SIG-M5 treated with dmso at 0.1 percent for 504 hours (cell line): ENCODE data around the gene TSPAN3.

ENCODE experiments used
- DNase-seq: peaks from one replicate; lab custom pipeline; 2025; ENCODE audit not compliant: unreplicated experiment; lab: John Stamatoyannopoulos, UW

The TSPAN3 gene

GRCh38 chr15:77070495-77071304 is at the start of gene TSPAN3:
TSPAN3 (minus strand) TSS chr15:77071109; CDS start chr15:77070954, 155 bp downstream.
- DNase-seq = peak; percentile 88

DNA sequence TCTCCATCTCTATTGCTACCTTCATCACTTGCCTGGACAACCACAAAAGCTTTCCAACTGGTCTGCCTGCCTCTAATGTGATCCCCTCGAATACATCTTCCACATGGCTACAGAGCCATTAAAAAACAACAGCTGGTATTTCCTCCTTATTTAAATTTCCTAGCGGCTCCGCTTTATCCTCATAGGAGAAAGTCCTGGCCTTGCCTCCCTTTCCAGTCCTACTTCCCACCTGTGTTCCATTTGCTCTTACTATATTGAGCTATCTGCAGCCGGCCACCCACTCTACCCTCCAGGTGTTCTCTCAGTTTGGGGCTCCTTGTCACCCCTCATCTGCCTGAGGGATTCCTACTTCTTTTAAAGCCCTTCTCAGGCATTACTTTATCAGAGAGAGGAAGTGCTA is 49.7 kb upstream of the TSPAN3 start:
- no peak for DNase-seq

- no peak for DNase-seq
Measured at GRCh38 chr15:77119446-77119845, 48.5 kb upstream of the TSPAN3 start.

GRCh38 chr15:77118882-77119321 is 48.0 kb upstream of the TSPAN3 start:
- peak; percentile 69 for DNase-seq

GRCh38 chr15:77115179-77115578 is 44.3 kb upstream of the TSPAN3 start:
- DNase-seq = no peak

DNA sequence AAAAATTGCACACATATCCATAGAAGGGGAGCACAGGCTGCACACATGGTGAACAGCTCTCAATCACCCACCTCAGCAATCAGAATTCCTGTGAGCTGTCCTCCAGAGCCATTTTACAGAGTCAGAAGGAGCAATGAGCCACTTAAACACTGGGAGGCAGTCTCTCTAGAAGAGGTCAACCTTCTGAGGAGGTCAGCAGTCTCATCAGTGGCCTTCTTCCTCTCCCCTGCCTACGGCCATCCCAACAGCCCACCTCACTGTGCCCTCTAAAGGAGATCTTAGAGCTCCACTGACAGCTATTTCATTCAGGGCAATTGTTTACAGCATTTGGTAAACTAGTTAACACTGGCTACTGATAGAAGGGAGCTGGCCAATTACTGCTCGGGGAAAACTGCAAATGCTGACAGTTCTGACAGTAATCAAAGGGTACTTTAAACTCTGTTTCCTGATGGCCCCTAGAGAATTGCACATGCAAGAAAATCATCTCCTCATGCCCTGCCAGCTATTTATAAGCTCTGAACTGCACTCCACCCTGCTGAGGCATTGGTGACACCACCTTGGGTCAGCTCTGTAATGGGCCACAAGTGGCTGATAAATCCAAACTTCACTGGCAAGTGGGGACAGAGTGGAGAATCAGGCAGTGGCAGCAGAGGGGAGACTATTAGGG is 42.1 kb upstream of the TSPAN3 start:
- DNase-seq = no peak

DNA sequence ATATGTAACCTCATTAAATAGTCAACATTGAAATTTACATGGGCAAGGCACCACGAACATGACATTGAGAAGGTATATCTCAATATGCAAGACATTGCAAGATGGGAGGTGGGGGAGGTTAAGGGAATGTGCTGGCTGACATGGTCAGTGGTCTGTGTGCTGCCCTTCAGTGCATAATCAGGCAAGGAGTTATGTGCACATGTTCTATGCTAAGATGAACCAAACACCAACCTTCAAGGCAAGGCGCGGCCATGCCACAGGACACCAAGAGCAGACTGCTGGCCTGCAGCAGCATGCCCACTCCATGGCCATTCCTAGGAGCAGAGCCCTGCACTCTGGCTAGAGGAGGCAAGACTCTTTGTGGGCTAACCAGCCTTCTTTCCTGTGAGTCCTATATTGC is 40.9 kb upstream of the TSPAN3 start:
- DNase-seq = no peak

- peak; percentile 23 for DNase-seq
Measured at GRCh38 chr15:77107531-77108355, 36.8 kb upstream of the TSPAN3 start.

- DNase-seq = no peak
Measured at GRCh38 chr15:77107068-77107467, 36.2 kb upstream of the TSPAN3 start.

- DNase-seq = no peak
Measured at GRCh38 chr15:77104155-77104554, 33.2 kb upstream of the TSPAN3 start.

GRCh38 chr15:77099741-77100463 is 29.0 kb upstream of the TSPAN3 start:
- DNase-seq = no peak

DNA sequence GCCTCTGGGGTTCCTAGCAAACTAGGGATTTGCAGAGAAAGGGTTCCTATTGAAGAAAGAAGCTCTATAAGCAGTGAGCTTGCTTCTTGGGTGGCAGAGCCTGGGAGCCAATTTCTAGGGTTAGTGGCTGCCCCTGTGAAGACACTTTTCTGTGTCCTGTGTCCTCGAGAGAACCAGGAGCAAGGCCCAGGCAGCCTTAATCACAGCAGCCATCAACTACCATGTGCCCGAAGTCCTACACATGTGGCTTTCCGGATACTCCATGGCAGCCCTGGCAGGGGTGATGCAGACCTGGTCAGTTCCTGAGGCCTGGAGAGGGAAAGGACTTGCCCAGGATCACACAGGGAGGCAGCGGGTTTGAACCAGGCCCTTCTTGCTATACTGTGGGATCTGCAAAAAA is 27.7 kb upstream of the TSPAN3 start:
- no peak for DNase-seq

DNA sequence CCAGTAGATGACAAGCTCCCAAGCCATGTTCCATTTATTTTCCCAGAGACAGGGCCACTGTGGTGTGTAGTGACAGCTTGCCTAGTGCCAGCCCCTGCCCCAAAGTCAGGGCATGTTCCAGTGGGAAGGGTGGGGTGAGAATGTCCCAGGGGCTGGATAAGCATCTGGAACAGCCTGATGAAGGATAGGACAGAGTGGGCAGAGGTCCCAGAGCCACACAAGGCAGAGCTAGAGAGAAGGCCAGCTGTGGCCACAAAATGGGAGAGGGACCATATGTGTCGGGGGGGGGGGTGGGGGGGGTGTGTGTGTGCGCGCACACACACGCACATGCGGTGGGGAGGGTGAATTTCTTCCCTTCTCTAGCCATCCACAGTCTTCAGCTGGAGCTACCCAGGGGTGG is 27.0 kb upstream of the TSPAN3 start:
- DNase-seq = no peak

DNA sequence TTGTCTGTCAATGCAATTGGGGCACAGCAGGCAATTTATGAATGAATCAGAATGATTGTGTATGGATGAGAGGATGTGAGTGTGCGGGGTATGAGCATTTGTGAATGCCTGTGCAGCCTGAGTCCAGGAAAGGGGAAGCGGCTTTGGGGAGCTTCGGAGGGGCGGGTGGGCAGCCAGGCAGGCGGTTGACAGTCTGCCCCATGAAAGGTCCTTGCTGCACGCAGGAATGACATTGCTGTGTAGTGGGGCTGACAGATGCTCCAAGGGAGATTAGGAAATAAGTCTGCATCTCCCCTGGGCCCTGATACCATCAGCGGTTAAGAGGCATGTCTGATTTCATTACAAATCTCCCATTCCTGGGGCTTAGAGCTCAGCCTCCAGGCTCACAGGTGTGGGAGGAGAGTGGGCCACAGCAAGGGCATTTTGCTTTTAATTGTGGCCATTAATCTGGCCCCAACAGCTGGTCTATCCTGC is 26.4 kb upstream of the TSPAN3 start:
- DNase-seq = no peak

- DNase-seq = no peak
Measured at GRCh38 chr15:77096541-77096940, 25.6 kb upstream of the TSPAN3 start.

DNA sequence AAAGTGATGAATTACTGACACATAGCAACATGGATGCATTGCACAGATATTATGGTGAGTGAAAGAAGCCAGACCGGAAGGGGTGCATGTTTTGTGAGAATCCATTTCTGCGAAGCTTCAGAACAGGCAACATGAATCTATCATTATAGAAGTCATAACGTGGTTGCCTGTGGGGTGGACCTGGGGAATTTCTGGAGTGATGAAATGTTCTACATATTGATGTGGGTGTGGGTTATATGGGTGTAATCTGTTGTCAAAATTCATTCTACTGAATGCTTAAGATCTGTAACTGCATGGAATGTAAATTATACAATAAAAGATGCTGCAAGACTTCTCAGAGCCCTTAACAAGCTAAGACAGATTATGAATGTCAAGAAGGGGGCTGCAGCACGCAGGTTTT is 25.2 kb upstream of the TSPAN3 start:
- DNase-seq = no peak

DNA sequence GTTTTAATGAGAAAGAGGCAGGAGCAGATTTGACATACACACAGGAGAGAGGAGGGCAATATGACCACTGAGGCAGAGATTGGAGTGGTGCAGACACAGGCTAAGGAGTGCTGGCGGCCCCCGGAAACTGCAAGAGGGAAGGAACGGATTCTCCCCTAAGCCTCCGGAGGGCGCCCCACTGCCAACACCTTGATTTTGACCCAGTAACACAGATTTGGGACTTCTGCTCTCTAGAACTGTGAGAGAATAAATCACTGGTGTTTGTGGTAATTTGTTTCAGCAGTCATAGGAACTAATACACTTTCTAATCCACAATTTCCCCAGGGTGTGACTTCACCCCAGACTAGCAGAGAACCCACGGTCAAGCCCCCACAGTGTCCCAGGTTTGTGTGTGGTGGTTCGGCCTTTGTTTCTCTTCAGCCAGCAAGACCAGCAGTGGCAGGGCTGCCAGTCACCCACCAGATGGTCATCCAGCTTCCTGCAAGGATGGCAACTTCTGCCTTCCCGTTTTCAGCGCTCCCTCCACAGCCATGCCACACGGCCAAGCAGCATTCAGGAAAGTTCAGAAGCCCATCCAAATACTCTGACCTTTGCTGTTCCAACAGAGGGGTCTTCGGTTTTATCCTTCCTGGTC is 23.6 kb upstream of the TSPAN3 start:
- no peak for DNase-seq

DNA sequence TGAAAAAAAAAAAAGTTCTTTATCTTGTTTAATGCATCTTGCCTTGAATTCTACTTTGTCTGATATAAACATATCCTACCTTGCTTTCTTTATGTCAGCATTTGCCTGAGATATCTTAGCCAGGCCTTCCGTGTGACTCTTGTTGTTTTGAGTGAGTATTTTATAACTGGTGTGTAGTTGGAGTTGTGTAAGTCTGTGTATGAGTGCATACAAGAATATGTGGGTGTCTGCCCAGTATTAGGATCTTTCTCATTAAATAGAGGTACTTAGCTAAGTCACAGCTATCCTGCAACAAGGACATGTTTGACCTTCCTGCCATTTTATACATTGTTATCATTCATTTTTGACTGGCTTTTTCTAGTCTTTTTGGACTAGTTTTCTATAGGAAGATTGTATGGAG is 22.5 kb upstream of the TSPAN3 start:
- DNase-seq = no peak

- no peak for DNase-seq
Measured at GRCh38 chr15:77091097-77091496, 20.2 kb upstream of the TSPAN3 start.

DNA sequence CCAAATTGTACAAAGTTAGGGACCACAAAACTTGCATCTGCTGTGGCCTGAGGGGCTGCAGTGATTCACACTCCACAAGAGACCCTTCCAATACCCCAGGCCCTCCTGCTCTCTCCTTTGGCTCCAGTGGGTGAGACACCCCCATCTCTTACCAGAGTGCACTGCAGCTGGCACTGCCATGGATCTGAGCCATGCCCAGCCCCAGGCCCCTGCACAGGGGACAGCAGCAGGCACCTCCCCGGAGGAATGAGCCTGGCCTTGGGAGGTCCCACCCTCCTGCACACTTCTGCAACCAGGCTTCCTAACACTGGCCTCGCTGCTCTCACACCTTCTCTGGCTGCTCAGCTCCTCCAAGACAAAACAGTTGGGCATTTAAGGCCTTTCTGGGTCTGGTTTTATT is 16.3 kb upstream of the TSPAN3 start:
- no peak for DNase-seq
